Measurements from ENCODE around the gene CALD1. TPM values are rescaled to one million over a fixed set of nuclear protein-coding genes. Genes with fewer than 3 reads are reported as not detected.
A peak's percentile ranks its signal among the peaks of the same experiment; 100 is the strongest.

The CALD1 gene
- total RNA-seq, 1 experiment from 2014 or later = 99.8 TPM

DNA sequence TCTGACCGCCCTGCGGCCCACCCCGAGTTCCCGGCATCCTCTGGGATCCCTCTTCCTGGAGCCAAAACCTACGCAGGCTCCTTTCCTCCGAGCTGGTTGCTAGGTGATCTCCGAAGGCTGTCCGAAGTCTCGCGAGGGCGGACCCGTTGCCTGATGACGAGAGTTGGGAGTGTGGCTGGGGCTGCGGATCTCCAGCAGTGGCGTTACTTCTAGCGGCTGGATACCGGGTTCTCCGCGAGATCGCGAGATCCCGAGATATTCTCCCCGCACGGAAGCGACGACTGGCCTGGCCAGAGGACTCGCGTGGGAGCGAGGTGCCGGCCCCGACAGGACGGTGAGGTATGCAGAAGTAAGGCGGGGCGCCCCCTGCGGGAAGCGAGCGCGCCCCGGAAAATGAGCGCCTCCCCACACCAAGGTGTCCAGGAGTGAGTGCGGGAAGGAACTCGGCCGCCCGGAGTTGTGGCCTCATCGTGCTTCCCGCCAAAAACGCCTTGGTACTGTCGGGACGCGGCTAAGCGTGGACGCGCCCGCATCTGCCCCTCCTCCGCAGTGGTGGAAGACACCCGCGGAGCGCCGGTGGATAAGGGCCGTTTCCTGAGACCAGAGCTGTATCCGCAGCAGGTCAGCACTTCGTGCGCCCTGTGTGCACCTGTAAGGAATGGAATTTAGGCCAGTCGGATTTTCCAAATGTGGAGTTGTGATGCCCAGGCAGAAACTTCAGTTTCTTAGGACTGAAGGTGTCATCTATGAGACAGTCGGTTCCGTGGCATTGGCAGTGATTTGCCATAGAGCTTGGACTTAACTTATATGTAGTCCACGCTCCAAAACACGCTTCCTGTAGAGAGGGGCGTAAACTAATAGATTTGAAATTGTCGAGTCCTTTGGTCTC, 207.2 kb downstream of the CALD1 start, which contains the start of gene AGBL3:
Gene AGBL3, plus strand, starts transcription at position 146 of the 889 bp plus-strand sequence. CDS start 1,426 bp downstream, outside the sequence.
- Histone ChIP-seq H3K27me3 (ENCODE audit: control insufficient read depth, insufficient read depth, low read length) (no peaks in the 10 kb centered on the region), H3K4me3 (ENCODE audit: insufficient read depth, low read depth, low read length) (peak within 1 kb of the TSS; percentile 82), H3K36me3 (replicated peaks; ENCODE audit: control insufficient read depth, insufficient read depth, low read length) (no peaks in the 10 kb centered on the region)
- DNase-seq = peak; percentile 80

- H3K4me3 ChIP-seq (ENCODE audit: insufficient read depth, low read depth, low read length) = no peak overlapping the region
- no peaks in the 10 kb centered on the region for H3K27me3 ChIP-seq (ENCODE audit: control insufficient read depth, insufficient read depth, low read length)
- DNase-seq = no peak
- H3K36me3 ChIP-seq (replicated peaks; ENCODE audit: control insufficient read depth, insufficient read depth, low read length) = no peaks in the 10 kb centered on the region
Observed at GRCh38 chr7:134988161-134988560, 208.7 kb downstream of the CALD1 start.

DNA sequence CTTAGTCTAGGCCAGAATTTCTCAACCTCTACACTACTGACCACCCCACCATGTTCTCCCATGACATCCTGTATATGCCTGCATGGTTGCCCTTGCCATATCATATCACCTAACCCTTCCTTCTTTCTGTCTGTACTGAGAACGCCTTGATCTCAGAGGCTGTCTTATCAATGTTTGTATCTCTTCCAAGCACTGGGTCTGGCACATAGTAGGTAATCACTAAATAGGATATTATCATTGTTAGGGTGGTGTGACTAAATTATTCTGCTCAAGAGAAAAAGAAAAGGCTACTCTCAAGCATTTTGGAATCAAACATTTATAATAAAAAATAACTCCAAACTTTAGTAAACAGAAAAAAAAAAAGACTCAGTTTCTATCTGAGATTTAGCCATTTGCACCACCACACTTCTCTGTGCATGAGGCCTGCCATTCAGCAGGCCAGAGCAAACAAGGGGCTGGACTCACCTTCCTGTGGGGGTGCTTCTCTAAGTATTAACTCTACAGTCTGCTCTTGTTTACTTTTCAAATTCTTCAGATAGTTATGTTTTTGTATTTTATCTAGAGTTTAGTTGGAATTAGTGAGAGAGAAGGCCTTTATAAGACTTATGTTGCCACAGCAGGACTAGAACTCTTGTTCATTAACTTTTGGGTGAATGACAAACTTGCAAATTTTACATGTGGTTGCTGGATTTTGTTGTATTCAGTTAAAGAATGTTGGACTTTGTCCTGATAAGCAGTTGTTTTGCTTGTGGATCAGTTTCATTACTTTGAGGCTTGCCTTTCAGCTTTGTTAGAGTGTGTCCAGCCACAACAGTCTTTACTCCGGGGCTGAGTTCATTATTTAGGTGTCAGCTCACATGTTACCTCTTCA, 212.3 kb downstream of the CALD1 start:
- DNase-seq = no peak
- H3K4me3 ChIP-seq (ENCODE audit: insufficient read depth, low read depth, low read length) = no peak overlapping the region
- no peaks in the 10 kb centered on the region for H3K27me3 ChIP-seq (ENCODE audit: control insufficient read depth, insufficient read depth, low read length)
- no peaks in the 10 kb centered on the region for H3K36me3 ChIP-seq (replicated peaks; ENCODE audit: control insufficient read depth, insufficient read depth, low read length)

DNA sequence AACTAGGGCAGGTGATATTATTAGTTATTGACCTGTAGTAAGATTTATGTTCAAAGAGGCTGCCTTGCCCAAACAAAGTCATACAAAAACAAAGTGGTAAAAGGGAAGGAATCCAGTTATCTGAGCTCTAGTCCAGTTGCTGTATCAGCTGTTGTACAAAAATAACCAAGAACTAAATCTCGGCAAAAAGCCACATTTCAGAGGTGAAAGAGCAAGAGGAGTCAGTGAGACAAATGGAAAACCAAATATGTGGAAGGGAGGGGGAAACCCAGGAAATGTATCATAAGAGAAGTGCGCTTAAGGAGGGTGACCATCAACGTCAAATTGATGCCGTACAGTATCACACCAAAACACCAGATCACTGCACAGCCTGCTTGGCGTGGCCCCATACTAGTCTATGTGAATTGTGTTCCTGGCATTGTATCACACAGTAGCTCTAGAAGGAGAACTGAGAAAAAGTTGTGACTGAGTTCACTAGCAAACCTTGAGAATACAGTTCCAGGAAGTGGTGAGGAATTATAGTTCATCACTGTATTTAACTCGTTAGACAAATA, 213.3 kb downstream of the CALD1 start:
- DNase-seq = no peak
- H3K27me3 ChIP-seq (ENCODE audit: control insufficient read depth, insufficient read depth, low read length) = no peaks in the 10 kb centered on the region

GRCh38 chr7:134993877-134994456, 214.5 kb downstream of the CALD1 start:
- Histone ChIP-seq H3K36me3 (replicated peaks; ENCODE audit: control insufficient read depth, insufficient read depth, low read length) (no peaks in the 10 kb centered on the region), H3K4me3 (ENCODE audit: insufficient read depth, low read depth, low read length) (no peak overlapping the region), H3K27me3 (ENCODE audit: control insufficient read depth, insufficient read depth, low read length) (no peaks in the 10 kb centered on the region)
- no peak for DNase-seq

More for the DNA sequence above, 213.3 kb downstream of the CALD1 start:
- H3K36me3 ChIP-seq (replicated peaks; ENCODE audit: control insufficient read depth, insufficient read depth, low read length) = no peaks in the 10 kb centered on the region
- H3K4me3 ChIP-seq (ENCODE audit: insufficient read depth, low read depth, low read length) = no peak overlapping the region

- Histone ChIP-seq H3K36me3 (replicated peaks; ENCODE audit: control insufficient read depth, insufficient read depth, low read length) (no peaks in the 10 kb centered on the region), H3K27me3 (ENCODE audit: control insufficient read depth, insufficient read depth, low read length) (no peaks in the 10 kb centered on the region), H3K4me3 (ENCODE audit: insufficient read depth, low read depth, low read length) (no peak overlapping the region)
- no peak for DNase-seq
Observed at GRCh38 chr7:134995239-134996096, 216.0 kb downstream of the CALD1 start.

DNA sequence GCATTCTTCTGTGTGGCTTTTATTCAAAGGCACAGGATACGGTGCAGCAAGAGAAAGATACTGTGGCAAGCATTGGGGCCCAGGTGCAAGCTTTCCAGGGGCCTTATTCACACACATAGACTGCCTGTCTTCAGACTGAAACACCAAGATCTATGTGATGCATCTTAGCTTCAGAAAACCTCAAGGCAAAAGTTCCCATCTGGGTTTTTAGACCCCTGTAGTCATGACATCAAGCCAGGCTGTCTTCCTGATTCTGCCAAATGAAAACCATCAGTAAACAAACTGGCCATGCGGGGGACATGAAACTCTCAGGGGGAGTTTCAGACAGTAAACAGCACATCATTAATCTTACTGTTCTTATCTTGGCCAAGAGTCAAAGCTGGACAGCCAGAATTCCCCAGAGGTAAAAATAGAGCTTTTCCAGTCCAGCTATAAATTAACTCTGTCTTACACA, 216.7 kb downstream of the CALD1 start:
- no peaks in the 10 kb centered on the region for H3K36me3 ChIP-seq (replicated peaks; ENCODE audit: control insufficient read depth, insufficient read depth, low read length)
- H3K27me3 ChIP-seq (ENCODE audit: control insufficient read depth, insufficient read depth, low read length) = no peaks in the 10 kb centered on the region
- DNase-seq = no peak

DNA sequence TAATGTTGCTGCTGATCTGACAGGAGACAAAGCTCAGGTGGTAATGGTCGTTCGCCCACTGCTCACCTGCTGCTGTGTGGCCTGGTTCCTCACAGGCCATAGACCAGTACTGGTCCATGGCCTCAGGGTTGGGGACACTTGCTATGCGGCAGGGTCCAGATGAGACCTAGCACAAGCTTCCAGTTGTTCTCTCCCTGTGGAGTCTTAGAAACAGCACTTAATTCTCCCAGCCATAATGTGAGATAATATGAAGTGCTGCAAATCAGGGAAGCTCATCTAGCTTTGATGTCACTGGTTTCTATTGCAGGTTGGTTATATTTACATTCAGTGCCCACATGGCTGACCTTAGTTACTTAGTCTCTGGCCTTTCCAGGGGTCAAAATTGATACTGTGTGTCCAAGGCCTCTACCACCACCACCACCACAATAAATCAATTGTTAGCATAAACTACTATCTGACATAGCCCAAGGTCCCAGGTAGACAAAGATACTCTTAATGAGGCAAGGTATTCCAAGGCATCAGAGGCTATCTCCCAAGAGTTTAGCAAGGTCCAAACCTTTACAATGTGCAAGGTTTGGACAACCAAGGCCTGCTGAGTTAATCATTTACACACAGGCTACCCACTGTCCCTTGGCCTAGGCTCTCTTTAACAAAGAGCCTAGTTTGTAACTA, 217.9 kb downstream of the CALD1 start:
- Histone ChIP-seq H3K4me3 (ENCODE audit: insufficient read depth, low read depth, low read length) (no peak overlapping the region), H3K27me3 (ENCODE audit: control insufficient read depth, insufficient read depth, low read length) (no peaks in the 10 kb centered on the region), H3K36me3 (replicated peaks; ENCODE audit: control insufficient read depth, insufficient read depth, low read length) (no peaks in the 10 kb centered on the region)
- no peak for DNase-seq

More for the DNA sequence above, 216.7 kb downstream of the CALD1 start:
- H3K4me3 ChIP-seq (ENCODE audit: insufficient read depth, low read depth, low read length) = no peak overlapping the region

DNA sequence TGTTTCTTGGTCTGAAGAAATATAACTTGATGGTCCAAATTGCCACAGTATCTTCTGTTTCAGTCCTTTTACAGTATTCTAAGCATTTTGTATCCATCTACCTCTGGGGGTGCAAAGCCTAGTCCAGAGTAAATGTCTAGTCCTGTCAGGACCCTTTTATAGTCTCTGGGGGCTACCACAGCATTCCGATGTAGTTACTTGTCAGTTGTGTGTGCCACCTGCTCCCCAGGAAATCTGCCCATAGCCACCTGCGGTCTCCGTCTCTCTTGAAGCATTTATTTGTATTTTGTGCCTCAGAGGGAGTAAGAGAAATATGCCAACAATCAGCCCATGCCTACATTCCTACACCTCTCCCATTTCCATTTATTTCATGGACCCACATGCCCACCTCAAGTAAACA, 219.7 kb downstream of the CALD1 start:
- H3K36me3 ChIP-seq (replicated peaks; ENCODE audit: control insufficient read depth, insufficient read depth, low read length) = no peaks in the 10 kb centered on the region
- H3K27me3 ChIP-seq (ENCODE audit: control insufficient read depth, insufficient read depth, low read length) = no peaks in the 10 kb centered on the region
- no peak overlapping the region for H3K4me3 ChIP-seq (ENCODE audit: insufficient read depth, low read depth, low read length)
- DNase-seq = no peak

GRCh38 chr7:135001390-135002165, 222.1 kb downstream of the CALD1 start:
- no peak overlapping the region for H3K4me3 ChIP-seq (ENCODE audit: insufficient read depth, low read depth, low read length)
- H3K27me3 ChIP-seq (ENCODE audit: control insufficient read depth, insufficient read depth, low read length) = no peaks in the 10 kb centered on the region
- no peaks in the 10 kb centered on the region for H3K36me3 ChIP-seq (replicated peaks; ENCODE audit: control insufficient read depth, insufficient read depth, low read length)
- DNase-seq = no peak

- no peak for DNase-seq
- H3K27me3 ChIP-seq (ENCODE audit: control insufficient read depth, insufficient read depth, low read length) = no peaks in the 10 kb centered on the region
Observed at GRCh38 chr7:135012229-135012628, 232.8 kb downstream of the CALD1 start.

More at GRCh38 chr7:135012229-135012628, 232.8 kb downstream of the CALD1 start:
- Histone ChIP-seq H3K4me3 (ENCODE audit: insufficient read depth, low read depth, low read length) (no peak overlapping the region), H3K36me3 (replicated peaks; ENCODE audit: control insufficient read depth, insufficient read depth, low read length) (no peaks in the 10 kb centered on the region)

Measured in H7 (cell line).